Stimulated activated naive B cell treated with anti-CD40 and anti-IgM and Interleukin-4, amounts not matched to agents 10 μg/mL and 1 μg/mL and 100 μg/mL, for 72 hours (primary cell): ENCODE results near the gene P2RY14.

ENCODE experiments used
- ATAC-seq, 2 donors: fragments of 150-1000 bp; cut with Tn5 transposase; replicated peaks; 2 replicates each; pipeline ENCODE4 v1.10.0; 2021; ENCODE audit warnings: moderate library complexity in 1 of 2
- DNase-seq: peaks from one replicate; pipeline ENCODE4 v3.0.0; 2021
- H3K27ac Mint-ChIP-seq: one replicate; pipeline ENCODE4 v1.8.0; 2022; ENCODE audit warnings: mild to moderate bottlenecking, mixed read lengths
- H3K27me3 Mint-ChIP-seq, 2 donors: one replicate each; pipeline ENCODE4 v1.8.0; 2022; ENCODE audit warnings: mixed read lengths in 2 of 2
- H3K36me3 Mint-ChIP-seq, 2 donors: one replicate each; pipeline ENCODE4 v1.8.0; 2022; ENCODE audit warnings: mixed read lengths in 2 of 2, mild to moderate bottlenecking in 1 of 2
- H3K4me1 Mint-ChIP-seq, 2 donors: one replicate each; pipeline ENCODE4 v1.8.0; 2022; ENCODE audit warnings: mixed read lengths in 2 of 2, mild to moderate bottlenecking in 1 of 2
- H3K4me3 Mint-ChIP-seq, 2 donors: one replicate each; pipeline ENCODE4 v1.8.0; 2022; ENCODE audit warnings: mild to moderate bottlenecking in 2 of 2, mixed read lengths in 2 of 2, moderate library complexity in 1 of 2
- H3K9me3 Mint-ChIP-seq, 2 donors: one replicate each; pipeline ENCODE4 v1.8.0; 2022; ENCODE audit warnings: mixed read lengths in 2 of 2, mild to moderate bottlenecking in 1 of 2

Gene P2RY14

GRCh38 chr3:151278230-151278629 lies at the start of gene P2RY14:
Gene P2RY14 (minus strand): TSS chr3:151278542. CDS start chr3:151214316, 64,226 bp downstream.
- Mint-ChIP-seq H3K27me3 (no peaks in the 10 kb centered on the region), H3K9me3 (no peaks in the 10 kb centered on the region), H3K4me1 (peaks cover 41 to 75% of the 10 kb centered on the region in 2 donors), H3K27ac (peak within 1 kb of the TSS; percentile 92), H3K36me3 (no peaks in the 10 kb centered on the region), H3K4me3 (peak within 1 kb of the TSS; percentile 35 to 49)
- DNase-seq: peak; percentile 20
- ATAC-seq: peak; percentile 64 to 72

GRCh38 chr3:151327571-151328198 lies 49.3 kb upstream of the P2RY14 start:
- Mint-ChIP-seq H3K27me3 (no peaks in the 10 kb centered on the region), H3K4me1 (peaks cover 2 to 8% of the 10 kb centered on the region in 2 donors), H3K4me3 (no peak overlapping the region), H3K36me3 (no peaks in the 10 kb centered on the region), H3K27ac (no peak overlapping the region), H3K9me3 (no peaks in the 10 kb centered on the region)
- no peak for DNase-seq
- ATAC-seq: peak; percentile 43 to 46

- H3K27me3 Mint-ChIP-seq: no peaks in the 10 kb centered on the region
- ATAC-seq (no peak), DNase-seq (no peak)
- peaks cover 0 to 2% of the 10 kb centered on the region in 2 donors for H3K4me1 Mint-ChIP-seq
- H3K9me3 Mint-ChIP-seq: no peaks in the 10 kb centered on the region
- H3K27ac Mint-ChIP-seq: no peak overlapping the region
- no peak overlapping the region for H3K4me3 Mint-ChIP-seq
- H3K36me3 Mint-ChIP-seq: no peaks in the 10 kb centered on the region
These were observed 44.2 kb upstream of the P2RY14 start for GRCh38 chr3:151322511-151322910.

- Mint-ChIP-seq H3K36me3 (no peaks in the 10 kb centered on the region), H3K27me3 (no peaks in the 10 kb centered on the region), H3K4me1 (peaks cover 0 to 2% of the 10 kb centered on the region in 2 donors), H3K27ac (no peak overlapping the region), H3K4me3 (no peak overlapping the region), H3K9me3 (no peaks in the 10 kb centered on the region)
- no peak for ATAC-seq
- DNase-seq: no peak
These were observed 43.2 kb upstream of the P2RY14 start for GRCh38 chr3:151321526-151321925.

- Mint-ChIP-seq H3K36me3 (no peaks in the 10 kb centered on the region), H3K27me3 (no peaks in the 10 kb centered on the region), H3K27ac (no peak overlapping the region), H3K4me3 (no peak overlapping the region), H3K4me1 (peaks cover 0 to 2% of the 10 kb centered on the region in 2 donors), H3K9me3 (no peaks in the 10 kb centered on the region)
- DNase-seq (no peak), ATAC-seq (no peak)
These were observed 41.8 kb upstream of the P2RY14 start for GRCh38 chr3:151320131-151320530.

DNA sequence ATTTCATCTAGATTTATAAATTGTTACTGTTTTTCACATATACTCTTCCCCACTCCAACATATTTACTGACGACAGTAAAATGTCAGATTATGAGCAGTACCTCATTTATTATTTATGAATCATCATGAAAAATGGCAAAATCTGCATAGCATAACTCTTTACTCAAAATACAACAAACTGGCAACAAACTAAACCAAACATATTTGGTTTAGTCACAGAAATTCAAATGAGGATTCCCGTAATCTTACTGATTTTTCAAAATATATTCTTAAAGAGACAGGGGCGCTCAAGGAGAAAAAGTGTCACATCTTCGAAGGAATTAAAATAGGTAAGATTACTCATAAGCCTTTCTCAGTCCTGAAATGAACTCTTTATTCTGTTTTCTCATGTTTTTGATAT lies 41.3 kb upstream of the P2RY14 start:
- Mint-ChIP-seq H3K27ac (no peak overlapping the region), H3K36me3 (no peaks in the 10 kb centered on the region), H3K4me1 (peaks cover 0 to 2% of the 10 kb centered on the region in 2 donors), H3K27me3 (no peaks in the 10 kb centered on the region), H3K4me3 (no peak overlapping the region), H3K9me3 (no peaks in the 10 kb centered on the region)
- ATAC-seq (no peak), DNase-seq (no peak)

- no peaks in the 10 kb centered on the region for H3K9me3 Mint-ChIP-seq
- no peak overlapping the region for H3K27ac Mint-ChIP-seq
- H3K4me3 Mint-ChIP-seq: no peak overlapping the region
- DNase-seq (no peak), ATAC-seq (no peak)
- H3K4me1 Mint-ChIP-seq: peaks cover 0 to 2% of the 10 kb centered on the region in 2 donors
- H3K27me3 Mint-ChIP-seq: no peaks in the 10 kb centered on the region
- no peaks in the 10 kb centered on the region for H3K36me3 Mint-ChIP-seq
These were observed 40.6 kb upstream of the P2RY14 start for GRCh38 chr3:151318991-151319390.

- H3K9me3 Mint-ChIP-seq: no peaks in the 10 kb centered on the region
- no peaks in the 10 kb centered on the region for H3K36me3 Mint-ChIP-seq
- H3K27ac Mint-ChIP-seq: no peak overlapping the region
- H3K4me3 Mint-ChIP-seq: no peak overlapping the region
- DNase-seq (no peak), ATAC-seq (no peak)
- H3K4me1 Mint-ChIP-seq: peaks cover 0 to 2% of the 10 kb centered on the region in 2 donors
- no peaks in the 10 kb centered on the region for H3K27me3 Mint-ChIP-seq
These were observed 40.0 kb upstream of the P2RY14 start for GRCh38 chr3:151318313-151318712.

DNA sequence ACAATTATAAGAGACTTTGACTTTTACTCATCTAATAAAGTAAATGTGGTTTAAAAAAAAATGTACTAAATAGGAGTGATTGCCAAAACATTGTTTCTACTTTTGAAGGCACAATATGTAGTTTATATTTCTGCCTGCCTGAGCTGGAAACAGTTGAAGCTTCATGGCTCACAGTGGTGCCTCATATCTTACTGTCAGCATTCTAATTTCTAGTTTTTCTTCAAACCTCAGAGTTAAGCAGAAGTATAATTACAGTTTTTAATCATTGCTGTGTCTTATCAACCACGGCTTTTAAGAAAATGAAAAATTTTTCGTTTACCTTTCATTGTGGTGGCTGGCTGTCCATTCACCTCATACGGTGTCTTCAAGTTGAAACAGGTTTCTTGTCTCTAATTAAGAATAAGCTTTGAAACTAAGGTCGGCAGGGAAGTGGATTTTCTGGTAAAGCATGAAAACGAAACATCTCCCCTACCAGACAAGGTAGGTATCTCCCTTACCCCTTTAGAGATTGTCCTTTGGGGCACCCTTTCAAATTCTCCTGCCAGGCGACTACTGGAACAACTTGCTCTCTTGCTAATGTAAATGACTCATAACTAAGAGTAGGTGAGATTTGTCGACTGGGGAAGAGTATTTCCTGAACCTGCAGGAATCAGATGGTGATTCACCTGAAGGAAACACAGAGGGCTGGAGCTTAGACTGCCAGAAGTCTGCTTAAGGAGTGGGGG lies 38.1 kb upstream of the P2RY14 start, which contains the start of gene GPR87:
TSS of gene GPR87 (minus strand) at position 554 of the 725 bp plus-strand sequence. CDS start 16,720 bp downstream, outside the sequence.
- H3K9me3 Mint-ChIP-seq: no peaks in the 10 kb centered on the region
- DNase-seq (no peak), ATAC-seq (no peak)
- H3K27ac Mint-ChIP-seq: no peak within 1 kb of the TSS
- H3K36me3 Mint-ChIP-seq: no peaks in the 10 kb centered on the region
- no peaks in the 10 kb centered on the region for H3K4me1 Mint-ChIP-seq
- H3K4me3 Mint-ChIP-seq: no peak within 1 kb of the TSS
- no peaks in the 10 kb centered on the region for H3K27me3 Mint-ChIP-seq

DNA sequence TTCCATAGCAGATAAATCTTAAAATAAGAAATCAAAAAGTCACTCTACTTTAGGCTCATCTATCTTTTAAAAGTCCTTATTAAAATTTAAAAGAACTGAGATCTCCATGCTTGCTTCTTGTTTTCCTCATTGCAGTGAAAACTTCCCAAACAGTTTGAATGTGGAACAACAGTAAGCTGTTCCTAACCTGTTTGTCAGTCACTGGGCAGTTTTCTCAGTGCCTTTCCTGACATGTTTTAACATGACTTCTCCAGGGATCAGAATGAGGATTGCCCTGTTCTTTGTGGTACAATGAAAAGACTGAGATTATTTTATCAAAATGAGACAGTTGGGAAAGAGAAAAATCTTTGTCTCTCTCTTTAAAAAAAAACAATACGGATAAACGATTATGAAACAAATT lies 37.5 kb upstream of the P2RY14 start:
- no peaks in the 10 kb centered on the region for H3K27me3 Mint-ChIP-seq
- no peaks in the 10 kb centered on the region for H3K4me1 Mint-ChIP-seq
- H3K9me3 Mint-ChIP-seq: no peaks in the 10 kb centered on the region
- H3K36me3 Mint-ChIP-seq: no peaks in the 10 kb centered on the region
- H3K4me3 Mint-ChIP-seq: no peak overlapping the region
- ATAC-seq: no peak
- no peak for DNase-seq
- no peak overlapping the region for H3K27ac Mint-ChIP-seq

GRCh38 chr3:151315136-151315535 lies 36.8 kb upstream of the P2RY14 start:
- no peaks in the 10 kb centered on the region for H3K4me1 Mint-ChIP-seq

DNA sequence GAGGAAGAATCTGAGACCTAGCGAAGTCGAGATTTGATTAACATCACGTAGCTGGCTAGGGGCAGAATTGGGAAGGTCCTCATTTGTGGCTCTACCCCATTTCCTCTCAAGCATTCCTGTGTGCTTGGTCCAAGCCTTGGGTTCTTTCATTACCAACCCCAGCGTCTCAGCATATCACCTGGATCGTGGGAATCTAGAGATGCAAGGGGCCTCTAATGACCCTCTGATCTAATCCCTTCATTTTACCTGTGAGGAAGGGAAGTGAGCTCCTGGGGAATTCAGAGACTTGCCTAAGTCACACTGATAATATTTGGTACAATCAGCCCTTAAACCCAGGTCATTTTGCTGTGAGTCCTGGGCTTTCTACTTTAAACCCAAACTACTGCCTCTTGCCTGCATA lies 36.3 kb upstream of the P2RY14 start:
- H3K4me1 Mint-ChIP-seq: no peaks in the 10 kb centered on the region
- DNase-seq: no peak
- no peak overlapping the region for H3K27ac Mint-ChIP-seq
- no peaks in the 10 kb centered on the region for H3K9me3 Mint-ChIP-seq
- H3K4me3 Mint-ChIP-seq: no peak overlapping the region
- no peaks in the 10 kb centered on the region for H3K36me3 Mint-ChIP-seq
- ATAC-seq: no peak
- no peaks in the 10 kb centered on the region for H3K27me3 Mint-ChIP-seq

More at GRCh38 chr3:151315136-151315535, 36.8 kb upstream of the P2RY14 start:
- Mint-ChIP-seq H3K4me3 (no peak overlapping the region), H3K27me3 (no peaks in the 10 kb centered on the region), H3K9me3 (no peaks in the 10 kb centered on the region), H3K27ac (no peak overlapping the region), H3K36me3 (no peaks in the 10 kb centered on the region)
- DNase-seq (no peak), ATAC-seq (no peak)

- Mint-ChIP-seq H3K27me3 (no peaks in the 10 kb centered on the region), H3K9me3 (no peaks in the 10 kb centered on the region), H3K27ac (no peak overlapping the region), H3K4me1 (no peaks in the 10 kb centered on the region), H3K36me3 (no peaks in the 10 kb centered on the region), H3K4me3 (no peak overlapping the region)
- DNase-seq (no peak), ATAC-seq (no peak)
These were observed 35.8 kb upstream of the P2RY14 start for GRCh38 chr3:151314137-151314536.

DNA sequence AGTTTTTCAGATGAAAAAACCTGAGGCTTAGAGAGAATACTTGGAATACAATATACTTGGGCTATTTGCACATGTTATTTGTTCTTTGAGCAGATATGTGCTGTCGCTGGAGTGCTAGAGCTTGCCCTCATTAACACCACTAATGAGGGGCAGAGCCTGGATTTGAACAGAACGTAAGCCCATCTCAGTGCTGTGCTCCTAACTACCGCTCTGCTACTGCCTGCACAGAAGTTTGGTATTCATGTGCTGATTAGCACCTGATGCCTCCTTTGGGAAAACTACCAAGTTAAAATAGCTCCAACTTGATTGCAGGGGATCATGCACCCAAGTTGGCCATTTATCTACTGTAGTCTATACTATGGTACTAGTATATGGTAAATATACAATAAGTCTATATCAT lies 34.6 kb upstream of the P2RY14 start:
- ATAC-seq (no peak), DNase-seq (no peak)
- no peaks in the 10 kb centered on the region for H3K4me1 Mint-ChIP-seq
- no peak overlapping the region for H3K4me3 Mint-ChIP-seq
- H3K9me3 Mint-ChIP-seq: no peaks in the 10 kb centered on the region
- H3K27me3 Mint-ChIP-seq: no peaks in the 10 kb centered on the region
- H3K36me3 Mint-ChIP-seq: no peaks in the 10 kb centered on the region
- no peak overlapping the region for H3K27ac Mint-ChIP-seq

DNA sequence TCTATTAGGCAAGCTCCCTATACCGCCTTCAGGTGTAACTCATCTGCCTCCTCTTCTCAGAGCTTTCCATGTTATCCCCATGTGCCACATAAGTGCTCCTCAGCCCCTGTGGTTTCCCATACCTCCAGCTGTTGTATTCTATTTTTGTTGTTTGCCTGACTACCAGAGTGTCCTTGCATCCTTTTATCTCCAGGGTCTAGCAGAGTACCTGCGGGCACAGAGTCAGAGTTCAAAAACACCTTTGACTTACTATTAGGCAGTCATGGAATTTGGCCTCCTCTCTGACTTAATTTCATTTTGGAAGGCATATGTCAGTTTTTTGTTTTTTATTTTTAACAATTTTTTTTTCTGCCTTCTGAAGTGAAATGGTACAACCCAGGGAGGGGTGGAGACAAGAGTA lies 31.2 kb upstream of the P2RY14 start:
- Mint-ChIP-seq H3K27me3 (no peaks in the 10 kb centered on the region), H3K4me3 (no peak overlapping the region), H3K9me3 (no peaks in the 10 kb centered on the region), H3K4me1 (no peaks in the 10 kb centered on the region), H3K36me3 (no peaks in the 10 kb centered on the region), H3K27ac (no peak overlapping the region)
- ATAC-seq (no peak), DNase-seq (no peak)
